ENCODE results near the gene HPS5. TPM values are rescaled to one million over a fixed set of nuclear protein-coding genes. Genes with fewer than 3 reads are reported as not detected.

HPS5 gene
- total RNA-seq, 1 donor from 2014 or later: 11.5 TPM

DNA sequence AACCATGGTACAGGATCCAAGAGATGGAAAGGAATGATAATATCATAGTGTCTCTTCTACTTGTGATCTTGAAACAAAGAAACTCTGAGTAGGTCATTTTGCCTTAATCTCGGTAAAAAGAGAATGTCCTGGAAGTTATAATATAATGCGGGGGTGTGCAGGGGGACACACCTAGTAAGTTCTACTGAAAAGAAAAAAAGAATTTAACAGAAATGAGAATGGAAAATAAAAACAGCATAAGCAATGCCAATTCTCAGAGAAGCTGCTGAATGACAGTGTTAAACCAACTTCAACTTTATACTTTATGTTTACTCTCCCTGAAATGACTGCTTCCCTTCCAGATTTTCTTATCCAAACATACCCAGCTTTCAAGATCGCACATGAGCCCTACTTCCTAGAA is 2.0 kb downstream of the HPS5 start:
- TF ChIP-seq, protein P1, sequence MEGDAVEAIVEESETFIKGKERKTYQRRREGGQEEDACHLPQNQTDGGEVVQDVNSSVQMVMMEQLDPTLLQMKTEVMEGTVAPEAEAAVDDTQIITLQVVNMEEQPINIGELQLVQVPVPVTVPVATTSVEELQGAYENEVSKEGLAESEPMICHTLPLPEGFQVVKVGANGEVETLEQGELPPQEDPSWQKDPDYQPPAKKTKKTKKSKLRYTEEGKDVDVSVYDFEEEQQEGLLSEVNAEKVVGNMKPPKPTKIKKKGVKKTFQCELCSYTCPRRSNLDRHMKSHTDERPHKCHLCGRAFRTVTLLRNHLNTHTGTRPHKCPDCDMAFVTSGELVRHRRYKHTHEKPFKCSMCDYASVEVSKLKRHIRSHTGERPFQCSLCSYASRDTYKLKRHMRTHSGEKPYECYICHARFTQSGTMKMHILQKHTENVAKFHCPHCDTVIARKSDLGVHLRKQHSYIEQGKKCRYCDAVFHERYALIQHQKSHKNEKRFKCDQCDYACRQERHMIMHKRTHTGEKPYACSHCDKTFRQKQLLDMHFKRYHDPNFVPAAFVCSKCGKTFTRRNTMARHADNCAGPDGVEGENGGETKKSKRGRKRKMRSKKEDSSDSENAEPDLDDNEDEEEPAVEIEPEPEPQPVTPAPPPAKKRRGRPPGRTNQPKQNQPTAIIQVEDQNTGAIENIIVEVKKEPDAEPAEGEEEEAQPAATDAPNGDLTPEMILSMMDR (conservative IDR thresholded peaks at IDR 0.05; ENCODE audit: low read depth, low read length): no peak
- no peak overlapping the region for H3K4me3 ChIP-seq (ENCODE audit: low read depth, low read length)

DNA sequence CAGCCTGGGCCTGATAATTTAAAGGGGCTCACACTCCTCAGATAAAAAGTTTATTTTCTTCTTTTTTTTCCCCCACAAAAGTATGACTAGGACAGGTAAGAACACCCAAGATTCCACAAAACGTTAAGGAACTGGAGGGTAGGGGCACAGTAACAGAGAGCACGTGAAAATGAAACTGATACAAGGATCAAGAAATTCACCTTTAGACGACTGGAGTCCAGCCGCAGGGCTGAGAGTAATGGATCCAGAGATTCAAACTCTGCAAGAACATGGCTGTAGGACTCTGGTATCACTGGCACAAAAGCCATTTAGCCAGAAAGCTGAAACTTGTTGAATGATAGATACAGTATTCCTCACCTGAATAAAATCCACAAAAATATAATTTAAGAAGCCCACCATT is 4.4 kb downstream of the HPS5 start:
- no peak for DNase-seq (ENCODE audit: low read depth)
- TF ChIP-seq, protein P1 (conservative IDR thresholded peaks at IDR 0.05; ENCODE audit: low read depth, low read length): no peak
- H3K4me3 ChIP-seq (ENCODE audit: low read depth, low read length): no peak overlapping the region

More for the DNA sequence above, 2.0 kb downstream of the HPS5 start:
- no peak for DNase-seq (ENCODE audit: low read depth)

GRCh38 chr11:18315893-18316292 is 6.0 kb downstream of the HPS5 start:
- TF ChIP-seq, protein P1 (conservative IDR thresholded peaks at IDR 0.05; ENCODE audit: low read depth, low read length): no peak
- DNase-seq (ENCODE audit: low read depth): no peak
- no peak overlapping the region for H3K4me3 ChIP-seq (ENCODE audit: low read depth, low read length)

- DNase-seq (ENCODE audit: low read depth): no peak
- TF ChIP-seq, protein P1 (conservative IDR thresholded peaks at IDR 0.05; ENCODE audit: low read depth, low read length): no peak
- no peak overlapping the region for H3K4me3 ChIP-seq (ENCODE audit: low read depth, low read length)
These were observed 7.0 kb downstream of the HPS5 start for GRCh38 chr11:18314784-18315523.

DNA sequence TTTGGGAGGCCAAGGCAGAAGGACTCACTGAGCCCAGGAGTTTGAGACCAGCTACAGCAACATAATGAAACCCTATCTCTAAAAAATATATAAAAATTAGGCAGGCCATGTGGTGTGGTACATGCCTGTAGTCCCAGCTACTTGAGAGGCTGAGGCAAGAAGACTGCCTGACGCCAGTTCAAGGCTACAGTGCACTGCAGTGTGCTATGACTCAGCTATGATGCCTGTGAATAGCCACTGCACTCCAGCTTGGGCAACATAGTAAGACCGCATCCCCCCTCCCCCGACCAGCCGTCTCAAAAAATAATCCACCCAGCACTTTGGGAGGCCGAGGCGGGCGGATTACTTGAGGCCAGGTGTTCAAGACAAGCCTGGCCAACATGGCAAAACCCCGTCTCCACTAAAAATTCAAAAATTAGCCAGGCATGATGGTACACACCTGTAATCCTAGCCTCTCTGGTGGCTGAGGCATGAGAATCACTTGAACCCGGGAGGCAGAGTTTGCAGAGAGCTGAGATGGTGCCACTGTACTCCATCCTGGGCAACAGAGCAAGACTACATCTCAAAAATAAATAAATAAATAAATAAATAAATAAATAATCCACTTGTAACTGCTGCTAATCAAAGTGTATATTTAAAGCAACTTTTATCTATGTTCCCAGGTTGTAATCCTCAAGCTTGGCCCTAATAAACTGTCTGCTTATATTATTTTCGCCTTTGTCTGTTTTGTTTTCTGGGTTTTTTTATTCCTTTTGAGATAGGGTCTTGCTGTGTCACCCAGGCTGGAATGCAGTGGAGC is 7.8 kb downstream of the HPS5 start:
- TF ChIP-seq, protein P1 (conservative IDR thresholded peaks at IDR 0.05; ENCODE audit: low read depth, low read length): no peak
- no peak overlapping the region for H3K4me3 ChIP-seq (ENCODE audit: low read depth, low read length)
- no peak for DNase-seq (ENCODE audit: low read depth)

DNA sequence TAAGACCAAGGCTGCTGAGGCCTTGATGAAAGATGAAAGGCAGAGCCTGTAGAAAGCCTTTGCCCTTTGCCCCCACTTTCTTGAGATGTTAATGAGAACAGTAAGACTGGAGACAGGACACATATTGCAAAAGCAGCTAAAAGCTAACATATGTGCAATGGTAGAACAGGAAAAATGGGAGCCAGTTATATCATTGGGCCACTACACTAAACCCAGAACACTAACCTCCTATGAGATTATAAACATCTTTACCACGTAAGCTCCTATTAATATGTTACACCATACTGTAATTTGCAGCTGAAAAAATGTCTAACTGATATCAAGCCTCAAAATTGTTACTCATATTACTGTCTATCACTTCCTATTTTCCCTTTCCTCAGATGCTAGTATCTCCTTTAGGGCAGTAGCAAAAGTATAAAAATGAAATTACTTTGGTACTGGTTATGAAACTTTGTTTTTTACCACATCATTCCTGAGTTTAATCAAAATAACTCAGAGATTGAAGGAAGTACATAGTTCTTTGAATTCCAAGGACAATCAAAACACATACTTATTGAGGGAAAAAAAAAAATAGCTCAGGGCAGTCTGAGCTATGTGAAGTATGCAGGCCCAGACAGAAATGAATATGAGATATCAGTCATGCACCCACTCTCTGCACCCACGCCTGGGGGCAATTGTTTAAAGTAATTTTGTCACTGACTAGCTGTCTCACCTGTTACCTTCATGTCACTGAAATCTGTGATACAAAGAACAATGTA is 9.1 kb downstream of the HPS5 start:
- TF ChIP-seq, protein P1 (conservative IDR thresholded peaks at IDR 0.05; ENCODE audit: low read depth, low read length): no peak
- no peak for DNase-seq (ENCODE audit: low read depth)
- H3K4me3 ChIP-seq (ENCODE audit: low read depth, low read length): no peak overlapping the region
